HEK293 (cell line): Measurements from ENCODE around the gene LGALS16.

ENCODE experiments used
- CTCF ChIP-seq: fragments of 450-650 bp; formaldehyde crosslinking; IDR thresholded peaks from 2 replicates; pipeline ENCODE4 v1.5.1; 2016; ENCODE audit warnings: missing biosample characterization, missing genetic modification characterization
- SALL2 ChIP-seq: fragments of 450-650 bp; formaldehyde crosslinking; IDR thresholded peaks from 2 replicates; pipeline ENCODE4 v1.5.0; 2017; ENCODE audit warnings: missing biosample characterization, mild to moderate bottlenecking, missing genetic modification characterization, borderline replicate concordance
- ZNF132 ChIP-seq: fragments of 450-650 bp; formaldehyde crosslinking; IDR thresholded peaks from 2 replicates; pipeline ENCODE4 v1.5.1; 2017; ENCODE audit warnings: missing biosample characterization, missing genetic modification characterization, borderline replicate concordance
- ZNF140 ChIP-seq: fragments of 450-650 bp; formaldehyde crosslinking; IDR thresholded peaks from 2 replicates; pipeline ENCODE4 v1.5.1; 2016; ENCODE audit warnings: missing biosample characterization, missing genetic modification characterization

- TF ChIP-seq ZNF140 (tag by site-specific recombination) (no peak), ZNF132 (tag by site-specific recombination) (no peak), CTCF (no peak), SALL2 (tag by site-specific recombination) (no peak)
These were observed 12.1 kb upstream of the LGALS16 start for GRCh38 chr19:39643591-39643990.
